ENCODE results near the gene LTF. TPM values are rescaled to one million over a fixed set of nuclear protein-coding genes. Genes with fewer than 3 reads are reported as not detected.

Gene LTF
- total and polyA plus RNA-seq, 2 donors (not counting 1 experiment from before 2014, with no cell fraction given): 0.22 TPM; not detected in 1

- Histone ChIP-seq H3K36me3 (replicated peaks in 1 of 2; ENCODE audit: control extremely low read depth in 1 of 2, control insufficient read depth in 1 of 2, extremely low read depth in 1 of 2, insufficient read depth in 2 of 2, low read length in 1 of 2) (no peaks in the 10 kb centered on the region), H3K27ac (ENCODE audit: low read length in 2 of 2) (no peak overlapping the region), H3K4me3 (ENCODE audit: control extremely low read depth in 1 of 5, extremely low read depth in 1 of 5, insufficient read depth in 1 of 5, low read depth in 2 of 5, low read length in 4 of 5) (no peak overlapping the region), H3K4me1 (ENCODE audit: control insufficient read depth in 2 of 2, insufficient read depth in 2 of 2, low read length in 2 of 2) (no peaks in the 10 kb centered on the region), H3K4me2 (replicated peaks; ENCODE audit: low read depth, low read length, poor library complexity, severe bottlenecking) (no peak overlapping the region), H3K27me3 (replicated peaks in 1 of 4; ENCODE audit: control extremely low read depth in 1 of 4, control insufficient read depth in 3 of 4, insufficient read depth in 4 of 4, low read length in 3 of 4) (peaks cover 0 to 5% (median 0%) of the 10 kb centered on the region in 4 experiments), H3K79me2 (ENCODE audit: control insufficient read depth, insufficient read depth, low read length) (no peaks in the 10 kb centered on the region), H4K20me1 (ENCODE audit: control insufficient read depth, insufficient read depth, low read length, poor library complexity, severe bottlenecking) (no peaks in the 10 kb centered on the region), H3K9me3 (ENCODE audit: control extremely low read depth in 1 of 3, control insufficient read depth in 2 of 3, insufficient read depth in 1 of 3, low read length in 2 of 3) (no peaks in the 10 kb centered on the region), H3K9ac (ENCODE audit: low read length) (no peak overlapping the region), H2AFZ (ENCODE audit: insufficient read depth, low read depth, low read length, poor library complexity, severe bottlenecking) (no peak overlapping the region)
- intact Hi-C loops (cut with micrococcal nuclease): no loop called here
- 83% methylated on average over 1 of the region's 2 CpGs for WGBS (ENCODE audit: insufficient coverage)
- ATAC-seq (ENCODE audit: low read depth) (no peak), DNase-seq (no peak)
- POLR2A ChIA-PET: no interaction called here
- no peaks in the 10 kb centered on the region for H3K4me1 Mint-ChIP-seq
- CTCF ChIA-PET: interaction anchor here (0.7 kb wide), 1 partner anchor 583 kb away, joined by 4 read pairs; no protein-coding TSS in a partner anchor
- peaks cover 3% of the 10 kb centered on the region for H3K27me3 Mint-ChIP-seq
- TF ChIP-seq EZH2 (IDR thresholded peaks at IDR 0.05; ENCODE audit: borderline replicate concordance, insufficient read depth, low read depth, low read length, poor library complexity, severe bottlenecking) (no peak), CTCF (IDR thresholded peaks at IDR 0.05) (no peak)
- H3K4me3 Mint-ChIP-seq: no peak overlapping the region
- H3K9me3 Mint-ChIP-seq (ENCODE audit: insufficient read depth): no peaks in the 10 kb centered on the region
- no peak overlapping the region for H3K27ac Mint-ChIP-seq
Measured at GRCh38 chr3:46512191-46512749, 47.6 kb upstream of the LTF start.

GRCh38 chr3:46509661-46510187, 45.0 kb upstream of the LTF start:
- Histone ChIP-seq H3K4me2 (replicated peaks; ENCODE audit: low read depth, low read length, poor library complexity, severe bottlenecking) (no peak overlapping the region), H3K9ac (ENCODE audit: low read length) (no peak overlapping the region), H3K27ac (ENCODE audit: low read length in 2 of 2) (no peak overlapping the region), H3K79me2 (ENCODE audit: control insufficient read depth, insufficient read depth, low read length) (no peaks in the 10 kb centered on the region), H3K27me3 (replicated peaks in 1 of 4; ENCODE audit: control extremely low read depth in 1 of 4, control insufficient read depth in 3 of 4, insufficient read depth in 4 of 4, low read length in 3 of 4) (peaks cover 0 to 5% (median 0%) of the 10 kb centered on the region in 4 experiments), H3K9me3 (ENCODE audit: control extremely low read depth in 1 of 3, control insufficient read depth in 2 of 3, insufficient read depth in 1 of 3, low read length in 2 of 3) (peaks cover 0 to 6% (median 0%) of the 10 kb centered on the region in 3 donors), H3K4me3 (ENCODE audit: control extremely low read depth in 1 of 5, extremely low read depth in 1 of 5, insufficient read depth in 1 of 5, low read depth in 2 of 5, low read length in 4 of 5) (no peak overlapping the region), H3K36me3 (replicated peaks in 1 of 2; ENCODE audit: control extremely low read depth in 1 of 2, control insufficient read depth in 1 of 2, extremely low read depth in 1 of 2, insufficient read depth in 2 of 2, low read length in 1 of 2) (no peaks in the 10 kb centered on the region), H4K20me1 (ENCODE audit: control insufficient read depth, insufficient read depth, low read length, poor library complexity, severe bottlenecking) (no peaks in the 10 kb centered on the region), H2AFZ (ENCODE audit: insufficient read depth, low read depth, low read length, poor library complexity, severe bottlenecking) (no peak overlapping the region), H3K4me1 (ENCODE audit: control insufficient read depth in 2 of 2, insufficient read depth in 2 of 2, low read length in 2 of 2) (no peaks in the 10 kb centered on the region)
- Mint-ChIP-seq H3K9me3 (ENCODE audit: insufficient read depth) (peaks cover 6% of the 10 kb centered on the region), H3K27ac (no peak overlapping the region), H3K4me1 (peaks cover 11% of the 10 kb centered on the region), H3K27me3 (peaks cover 3% of the 10 kb centered on the region), H3K4me3 (no peak overlapping the region)
- DNase-seq (no peak), ATAC-seq (ENCODE audit: low read depth) (no peak)
- WGBS (ENCODE audit: insufficient coverage): 77% methylated on average over 3 of the region's 4 CpGs
- ChIA-PET POLR2A (no interaction called here), CTCF (interaction anchor here (0.7 to 2.1 kb wide), 8 partner anchors 9 to 29 kb away, joined by 3 to 13 read pairs (median 3); partner anchors contain the start of gene RTP3)
- intact Hi-C loops (cut with micrococcal nuclease): no loop called here
- TF ChIP-seq EZH2 (IDR thresholded peaks at IDR 0.05; ENCODE audit: borderline replicate concordance, insufficient read depth, low read depth, low read length, poor library complexity, severe bottlenecking) (no peak), CTCF (IDR thresholded peaks at IDR 0.05) (no peak)
